HEK293 (cell line): ENCODE measurements around the gene CFAP46.
A peak's percentile ranks its signal among the peaks of the same experiment; 100 is the strongest.

Source experiments
- CTCF ChIA-PET: fragments of 350-600 bp; formaldehyde crosslinking; extraction: SDS; loops from one replicate; lab custom pipeline; 2021; ENCODE audit warnings: antibody characterized with exemption; lab: Yijun Ruan, JAX
- POLR2A ChIA-PET: fragments of 300-600 bp; formaldehyde crosslinking; extraction: SDS; loops from one replicate; lab custom pipeline; 2020; ENCODE audit warnings: antibody characterized with exemption, inconsistent platforms; lab: Yijun Ruan, JAX
- H3K27ac ChIP-seq: fragments of 200-500 bp; sonication (Bioruptor generic); 2 replicates; pipeline ENCODE4 v1.5.1; 2014; ENCODE audit warnings: low read depth, low read length, control low read depth, inconsistent platforms; ENCODE audit errors: extremely low read depth
- H3K36me3 ChIP-seq, 2 experiments: fragments of 200-500 bp in 1 of 2; sonication (Bioruptor generic) in 1 of 2; 1 replicate in 1 of 2; 2 replicates in 1 of 2; pipeline ENCODE4 v1.5.1; 2014 to 2017; ENCODE audit warnings: inconsistent platforms in 2 of 2, low read length in 2 of 2; ENCODE audit not compliant: control insufficient read depth in 2 of 2, insufficient read depth in 1 of 2
- H3K4me1 ChIP-seq: fragments of 200-500 bp; sonication (Bioruptor generic); 2 replicates; pipeline ENCODE4 v1.5.1; 2014; ENCODE audit warnings: mild to moderate bottlenecking, low read length, inconsistent platforms; ENCODE audit not compliant: control insufficient read depth, insufficient read depth
- H3K4me3 ChIP-seq: 2 replicates; pipeline ENCODE4 v1.5.1; 2011; ENCODE audit warnings: low read depth, mild to moderate bottlenecking, control low read depth, low read length, moderate library complexity
- H3K9me3 ChIP-seq: fragments of 200-500 bp; sonication (Bioruptor generic); 2 replicates; pipeline ENCODE4 v1.5.1; 2014; ENCODE audit warnings: low read depth, low read length, inconsistent platforms; ENCODE audit not compliant: control insufficient read depth, insufficient read depth
- HOXD13 ChIP-seq: sonication (generic); formaldehyde crosslinking; IDR thresholded peaks from 2 replicates; pipeline ENCODE4 v1.8.0; 2022; ENCODE audit warnings: missing genetic modification reagents, borderline replicate concordance
- MYNN ChIP-seq: fragments of 450-650 bp; formaldehyde crosslinking; IDR thresholded peaks from 2 replicates; pipeline ENCODE4 v1.5.1; 2016; ENCODE audit warnings: missing biosample characterization, missing genetic modification characterization, borderline replicate concordance
- MZF1 ChIP-seq: fragments of 450-650 bp; formaldehyde crosslinking; IDR thresholded peaks from 2 replicates; pipeline ENCODE4 v1.5.1; 2017; ENCODE audit warnings: missing biosample characterization, missing genetic modification characterization, borderline replicate concordance
- SP7 ChIP-seq: fragments of 450-650 bp; formaldehyde crosslinking; IDR thresholded peaks from 2 replicates; pipeline ENCODE4 v1.5.1; 2016; ENCODE audit warnings: missing biosample characterization, missing genetic modification characterization
- WT1 ChIP-seq: fragments of 450-650 bp; formaldehyde crosslinking; IDR thresholded peaks from 2 replicates; pipeline ENCODE4 v1.5.1; 2016; ENCODE audit warnings: missing biosample characterization, missing genetic modification characterization
- ZBTB10 ChIP-seq: fragments of 450-650 bp; formaldehyde crosslinking; IDR thresholded peaks from 2 replicates; pipeline ENCODE4 v1.5.1; 2016; ENCODE audit warnings: missing biosample characterization, missing genetic modification characterization
- ZFP37 ChIP-seq: fragments of 450-650 bp; formaldehyde crosslinking; IDR thresholded peaks from 2 replicates; pipeline ENCODE4 v1.5.1; 2016; ENCODE audit warnings: missing biosample characterization, missing genetic modification characterization
- ZNF18 ChIP-seq: fragments of 450-650 bp; formaldehyde crosslinking; IDR thresholded peaks from 2 replicates; pipeline ENCODE4 v1.5.1; 2016; ENCODE audit warnings: missing biosample characterization, missing genetic modification characterization
- ZNF202 ChIP-seq: fragments of 450-650 bp; formaldehyde crosslinking; IDR thresholded peaks from 2 replicates; pipeline ENCODE4 v1.5.1; 2016; ENCODE audit warnings: missing biosample characterization, missing genetic modification characterization, borderline replicate concordance
- ZNF214 ChIP-seq: fragments of 450-650 bp; formaldehyde crosslinking; IDR thresholded peaks from 2 replicates; pipeline ENCODE4 v1.5.1; 2017; ENCODE audit warnings: missing biosample characterization, mild to moderate bottlenecking, missing genetic modification characterization, borderline replicate concordance
- ZNF335 ChIP-seq: fragments of 450-650 bp; formaldehyde crosslinking; conservative IDR thresholded peaks from 2 replicates; pipeline ENCODE4 v1.5.1; 2016; ENCODE audit warnings: missing biosample characterization, missing genetic modification characterization
- ZNF362 ChIP-seq: fragments of 450-650 bp; formaldehyde crosslinking; IDR thresholded peaks from 2 replicates; pipeline ENCODE4 v1.5.1; 2016; ENCODE audit warnings: missing biosample characterization, missing genetic modification characterization
- ZNF37A ChIP-seq: fragments of 450-650 bp; IDR thresholded peaks from 2 replicates; pipeline ENCODE4 v1.5.1; 2018; ENCODE audit warnings: missing biosample characterization, missing genetic modification characterization
- ZNF423 ChIP-seq: fragments of 450-650 bp; formaldehyde crosslinking; IDR thresholded peaks from 2 replicates; pipeline ENCODE4 v1.5.1; 2016; ENCODE audit warnings: missing biosample characterization, missing genetic modification characterization
- ZNF514 ChIP-seq: fragments of 450-650 bp; formaldehyde crosslinking; IDR thresholded peaks from 2 replicates; pipeline ENCODE4 v1.5.1; 2016; ENCODE audit warnings: missing biosample characterization, missing genetic modification characterization
- ZNF518A ChIP-seq: fragments of 450-650 bp; formaldehyde crosslinking; conservative IDR thresholded peaks from 2 replicates; pipeline ENCODE4 v1.5.1; 2016; ENCODE audit warnings: low read depth, missing biosample characterization, missing genetic modification characterization
- ZNF549 ChIP-seq: fragments of 450-650 bp; IDR thresholded peaks from 2 replicates; pipeline ENCODE4 v1.5.1; 2018; ENCODE audit warnings: missing biosample characterization, missing genetic modification characterization, mild to moderate bottlenecking, inconsistent platforms, moderate library complexity
- ZNF560 ChIP-seq: fragments of 450-650 bp; formaldehyde crosslinking; IDR thresholded peaks from 2 replicates; pipeline ENCODE4 v1.5.1; 2017; ENCODE audit warnings: missing biosample characterization, missing genetic modification characterization, borderline replicate concordance
- ZNF692 ChIP-seq: fragments of 450-650 bp; formaldehyde crosslinking; IDR thresholded peaks from 2 replicates; pipeline ENCODE4 v1.5.1; 2016; ENCODE audit warnings: missing biosample characterization, missing genetic modification characterization
- ZNF777 ChIP-seq: fragments of 450-650 bp; formaldehyde crosslinking; IDR thresholded peaks from 2 replicates; pipeline ENCODE4 v1.5.1; 2017; ENCODE audit warnings: missing biosample characterization, missing genetic modification characterization, borderline replicate concordance
- ZSCAN5A ChIP-seq: fragments of 450-650 bp; formaldehyde crosslinking; IDR thresholded peaks from 2 replicates; pipeline ENCODE4 v1.5.1; 2016; ENCODE audit warnings: missing biosample characterization, missing genetic modification characterization
- ZXDB ChIP-seq: fragments of 450-650 bp; formaldehyde crosslinking; IDR thresholded peaks from 2 replicates; pipeline ENCODE4 v1.5.1; 2016; ENCODE audit warnings: missing biosample characterization, missing genetic modification characterization

Gene CFAP46

GRCh38 chr10:132939957-132940790 is 2.2 kb downstream of the CFAP46 start (continued):
- no peak for TF ChIP-seq ZNF518A
- TF ChIP-seq ZNF423 (tag by site-specific recombination): peak; percentile 51; the same call in 1 of the 2 replicates
- TF ChIP-seq ZNF214 (tag by site-specific recombination): no peak
- TF ChIP-seq ZNF560: no peak
- TF ChIP-seq ZBTB10 (tag by site-specific recombination): no peak
- no peak for TF ChIP-seq ZNF777 (tag by site-specific recombination)
- no peak for TF ChIP-seq WT1 (tag by site-specific recombination)
- no peak for TF ChIP-seq HOXD13
- no peak for TF ChIP-seq ZXDB
- 0 out of 2 replicates have a peak, but pooled peaks have one; percentile 19 for TF ChIP-seq ZNF335 (tag by site-specific recombination)
- TF ChIP-seq ZNF514 (tag by site-specific recombination): no peak
- no peak for TF ChIP-seq ZNF692 (tag by site-specific recombination)

- H3K36me3 ChIP-seq: no peaks in the 10 kb centered on the region
- no peak overlapping the region for H3K27ac ChIP-seq
- ChIA-PET CTCF (interaction anchor here (0.6 to 3.4 kb wide), 16 partner anchors 12 to 591 kb away, joined by 3 to 23 read pairs (median 4); no protein-coding TSS in a partner anchor), POLR2A (no interaction called here)
- no peaks in the 10 kb centered on the region for H3K9me3 ChIP-seq
- no peak overlapping the region for H3K4me3 ChIP-seq
- H3K4me1 ChIP-seq: no peaks in the 10 kb centered on the region
- TF ChIP-seq MZF1 (no peak), ZNF549 (tag by site-specific recombination) (no peak), MYNN (tag by site-specific recombination) (no peak), ZNF202 (tag by site-specific recombination) (no peak), ZSCAN5A (tag by site-specific recombination) (no peak), ZFP37 (tag by site-specific recombination) (no peak), ZNF18 (no peak), SP7 (tag by site-specific recombination) (no peak), ZNF37A (tag by site-specific recombination) (no peak), ZNF362 (no peak)
These were observed 2.9 kb downstream of the CFAP46 start for GRCh38 chr10:132939378-132939955.
